Tibial nerve (tissue), 4 donors: ENCODE results near the gene DENND2A.

Source experiments
- CTCF ChIP-seq, 5 experiments: fragments of 200-600 bp in 3 of 5; fragments of 450-650 bp in 2 of 5; sonication (generic) in 3 of 5; IDR thresholded peaks; one replicate each; pipeline ENCODE4 v1.5.1; 2016 to 2019; ENCODE audit warnings: antibody characterized with exemption in 5 of 5, mild to moderate bottlenecking in 3 of 5, moderate library complexity in 2 of 5
- EP300 ChIP-seq, 2 donors: sonication (generic); formaldehyde crosslinking; IDR thresholded peaks; one replicate each; pipeline ENCODE4 v1.6.1; 2017; ENCODE audit warnings: antibody characterized with exemption in 2 of 2, mild to moderate bottlenecking in 1 of 2
- POLR2A ChIP-seq, 2 donors: fragments of 450-650 bp; IDR thresholded peaks; one replicate each; pipeline ENCODE4 v1.6.1; 2017; ENCODE audit warnings: antibody characterized with exemption in 2 of 2, mild to moderate bottlenecking in 2 of 2, moderate library complexity in 2 of 2

- TF ChIP-seq CTCF (IDR thresholded peaks at IDR 0.05) (no peak), POLR2A (IDR thresholded peaks at IDR 0.05) (no peak), EP300 (IDR thresholded peaks at IDR 0.05) (peak in 1 of 2 donors; percentile 61)
Observed at GRCh38 chr7:140607441-140607989, 33.1 kb downstream of the DENND2A start.
